Endothelial cell of umbilical vein (primary cell): ENCODE results near the gene KLHL36. TPM values are rescaled to one million over a fixed set of nuclear protein-coding genes. Genes with fewer than 3 reads are reported as not detected.

ENCODE experiments used
- BruUV-seq: library from RNA; stranded (reverse); fragments of 400-500 nt; replicated peaks from 2 replicates; lab custom pipeline; 2021; lab: Mats Ljungman, UMichigan
- CTCF ChIA-PET: fragments of 300-600, 350-600 bp; sonication (Branson Sonifier 250); formaldehyde crosslinking; loops from one replicate; lab custom pipeline; 2021; ENCODE audit warnings: antibody characterized with exemption, inconsistent platforms; lab: Charles Lee
- POLR2A ChIA-PET: fragments of 300-600, 350-600 bp; sonication (Branson Sonifier 250); formaldehyde crosslinking; loops from one replicate; lab custom pipeline; 2021; ENCODE audit warnings: antibody characterized with exemption, inconsistent platforms; lab: Charles Lee
- DNase-seq: peaks from one replicate; pipeline ENCODE4 v3.0.0-alpha.2; 2011; ENCODE audit warnings: low read depth, low spot score
- FAIRE-seq: peaks from 2 replicates; lab custom pipeline; 2011; peaks lifted over from hg19 to GRCh38; lab: Jason Lieb, UNC
- H2AFZ ChIP-seq: 2 replicates; pipeline ENCODE4 v1.6.0; 2012; ENCODE audit warnings: low read depth, low read length, control low read depth, inconsistent platforms
- H3K27ac ChIP-seq: 2 replicates; pipeline ENCODE4 v1.5.1; 2011; ENCODE audit warnings: low read depth, mild to moderate bottlenecking, control low read depth, low read length, moderate library complexity; ENCODE audit not compliant: insufficient read depth
- H3K27me3 ChIP-seq, 2 experiments: 2 replicates each; pipeline versions ENCODE4 v1.6.0 to v1.6.1; 2011; ENCODE audit warnings: low read length in 2 of 2, mixed read lengths in 1 of 2; ENCODE audit not compliant: control insufficient read depth in 2 of 2, insufficient read depth in 2 of 2
- H3K36me3 ChIP-seq, 2 experiments: 2 replicates in 1 of 2; 3 replicates in 1 of 2; pipeline ENCODE4 v1.5.1; 2011; ENCODE audit warnings: low read length in 2 of 2, mild to moderate bottlenecking in 1 of 2, moderate library complexity in 1 of 2; ENCODE audit not compliant: control insufficient read depth in 2 of 2, insufficient read depth in 2 of 2; ENCODE audit errors: extremely low read depth in 1 of 2
- H3K4me1 ChIP-seq: 3 replicates; pipeline ENCODE4 v1.5.1; 2011; ENCODE audit warnings: mild to moderate bottlenecking, low read length; ENCODE audit not compliant: control insufficient read depth, insufficient read depth; ENCODE audit errors: extremely low read depth
- H3K4me2 ChIP-seq: 2 replicates; pipeline ENCODE4 v1.6.1; 2011; ENCODE audit warnings: low read length, control low read depth, mixed read lengths; ENCODE audit not compliant: insufficient read depth
- H3K4me3 ChIP-seq, 3 experiments: fragments of 200-600 bp in 1 of 3; sonication (generic), shearing (Covaris generic) in 1 of 3; replicated peaks in 1 of 3; 2 replicates each; pipeline ENCODE4 v1.5.1; 2011 to 2016; ENCODE audit warnings: control low read depth in 3 of 3, low read length in 3 of 3, mild to moderate bottlenecking in 2 of 3, inconsistent platforms in 1 of 3, low read depth in 1 of 3, moderate library complexity in 1 of 3; ENCODE audit not compliant: insufficient read depth in 1 of 3
- H3K79me2 ChIP-seq: 2 replicates; pipeline ENCODE4 v1.6.0; 2012; ENCODE audit warnings: low read length, inconsistent platforms; ENCODE audit not compliant: control insufficient read depth, insufficient read depth
- H3K9ac ChIP-seq: replicated peaks from 2 replicates; pipeline ENCODE3; 2011; ENCODE audit warnings: low read length, control low read depth; ENCODE audit not compliant: insufficient read depth; ENCODE audit errors: extremely low read depth
- H3K9me1 ChIP-seq: replicated peaks from 3 replicates; pipeline ENCODE4 v1.6.0; 2011; ENCODE audit warnings: mild to moderate bottlenecking, low read length; ENCODE audit not compliant: control insufficient read depth, insufficient read depth; ENCODE audit errors: extremely low read depth
- H3K9me3 ChIP-seq: replicated peaks from 2 replicates; pipeline ENCODE4 v1.5.1; 2012; ENCODE audit warnings: low read length, inconsistent platforms; ENCODE audit not compliant: control insufficient read depth, insufficient read depth
- H4K20me1 ChIP-seq: replicated peaks from 2 replicates; pipeline ENCODE3; 2011; ENCODE audit warnings: mild to moderate bottlenecking, low read length; ENCODE audit not compliant: control insufficient read depth, insufficient read depth; ENCODE audit errors: extremely low read depth
- EZH2 ChIP-seq: IDR thresholded peaks from 2 replicates; pipeline ENCODE4 v1.6.1; 2012; ENCODE audit warnings: borderline replicate concordance, low read depth, mild to moderate bottlenecking, moderate library complexity, low read length, inconsistent platforms; ENCODE audit not compliant: severe bottlenecking
- FOS ChIP-seq: IDR thresholded peaks from 2 replicates; pipeline ENCODE4 v1.6.1; 2011; ENCODE audit warnings: mild to moderate bottlenecking, low read length, moderate library complexity, borderline replicate concordance; ENCODE audit not compliant: insufficient read depth
- GATA2 ChIP-seq: IDR thresholded peaks from 2 replicates; pipeline ENCODE4 v1.7.0; 2011; ENCODE audit warnings: low read depth, mild to moderate bottlenecking, moderate library complexity, mixed read lengths, low read length; ENCODE audit not compliant: insufficient read length, insufficient read depth
- JUN ChIP-seq: IDR thresholded peaks from 2 replicates; pipeline ENCODE4 v1.6.1; 2011; ENCODE audit warnings: borderline replicate concordance, low read depth; ENCODE audit not compliant: insufficient read length, insufficient read depth
- MYC ChIP-seq: IDR thresholded peaks from one replicate; pipeline ENCODE4 v1.6.1; 2011; ENCODE audit warnings: mild to moderate bottlenecking, low read depth, low read length
- POLR2A ChIP-seq: IDR thresholded peaks from 2 replicates; pipeline ENCODE4 v1.6.1; 2012; ENCODE audit warnings: low read depth, mild to moderate bottlenecking, control low read depth, low read length
- POLR2AphosphoS5 ChIP-seq: IDR thresholded peaks from 2 replicates; pipeline ENCODE4 v1.6.1; 2012; ENCODE audit warnings: low read depth, mild to moderate bottlenecking, control low read depth, low read length, moderate library complexity; ENCODE audit not compliant: insufficient read depth
- dilution Hi-C: fragments of 300-500 bp; cut with MboI; formaldehyde crosslinking; loops from one replicate; pipeline ENCODE4 v1.15.0; 2019; ENCODE audit warnings: low sequenced_read_pairs; ENCODE audit not compliant: extremely low pct_ligation_motif_present
- intact Hi-C: fragments of 100-400 bp; cut with micrococcal nuclease; formaldehyde crosslinking; loops from one replicate; pipeline ENCODE4 v1.10.0; 2022
- polyA plus RNA-seq, 4 experiments: library from polyadenylated mRNA; depleted of rRNA in 3 of 4; stranded (reverse) in 3 of 4; unstranded in 1 of 4; fragments of >200 nt; gene quantifications; 2 replicates each; pipeline versions ENCODE4 v1.2.1 to v1.2.3, GENCODE V29; 2011 to 2012; ENCODE audit warnings: missing spikeins in 1 of 4
- total RNA-seq: library from RNA; stranded (reverse); gene quantifications from 2 replicates; pipeline ENCODE4 v1.2.3, GENCODE V29; 2021
- TF ChIP-seq, protein P1 (sequence below), 2 donors: IDR thresholded peaks; 1 replicate in 1 of 2; 2 replicates in 1 of 2; pipeline ENCODE4 v1.5.1; 2011; ENCODE audit warnings: low read length in 2 of 2, mild to moderate bottlenecking in 2 of 2, moderate library complexity in 2 of 2, control low read depth in 1 of 2, inconsistent platforms in 1 of 2, low read depth in 1 of 2; ENCODE audit not compliant: insufficient read depth in 1 of 2; ENCODE audit errors: extremely low read depth in 1 of 2
- TF ChIP-seq, protein P2 (sequence below): IDR thresholded peaks from 2 replicates; pipeline ENCODE4 v1.6.1; 2011; ENCODE audit not compliant: insufficient read depth, insufficient read length

KLHL36 gene
- total and polyA plus RNA-seq, 2 donors (not counting 3 experiments of a cell fraction or from before 2014, with no cell fraction given) = 31.3 to 38.8 TPM

DNA sequence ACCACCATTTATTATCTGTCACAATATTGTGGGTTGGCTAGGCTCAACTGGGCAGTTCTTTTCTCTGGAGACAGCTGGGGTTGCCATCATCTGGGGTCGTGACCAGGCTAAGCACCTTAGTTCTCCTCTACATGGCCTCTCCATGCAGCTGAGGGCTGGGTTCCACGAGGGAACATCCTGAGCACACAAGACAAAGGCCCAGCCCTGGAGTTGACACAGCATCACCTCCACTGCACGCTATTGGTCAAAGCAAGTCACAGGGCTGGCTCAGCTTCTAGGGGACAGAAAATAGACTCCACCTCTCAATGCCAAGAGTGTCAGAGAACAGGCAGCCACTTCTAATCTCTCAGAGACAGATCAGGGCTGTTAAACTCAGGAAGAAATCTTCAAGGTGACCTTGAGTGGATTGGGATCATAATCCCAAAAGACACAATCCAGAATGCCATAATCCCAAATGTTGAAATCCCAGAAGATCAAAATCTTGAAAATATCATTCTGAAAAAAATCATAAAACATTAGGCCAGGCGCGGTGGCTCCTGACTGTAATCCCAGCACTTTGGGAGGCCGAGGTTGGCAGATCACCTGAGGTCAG lies 38.5 kb downstream of the KLHL36 start:
- H3K27me3 ChIP-seq = peaks cover 3% of the 10 kb centered on the region in 2 experiments
- no peaks in the 10 kb centered on the region for H3K36me3 ChIP-seq
- peaks cover 8% of the 10 kb centered on the region for H3K4me1 ChIP-seq
- ChIA-PET CTCF (interaction anchor here (1.1 to 2.2 kb wide), 4 partner anchors 14 to 39 kb away, joined by 3 to 9 read pairs (median 6); no protein-coding TSS in a partner anchor), POLR2A (no interaction called here)
- H3K79me2 ChIP-seq = no peaks in the 10 kb centered on the region
- no peak overlapping the region for H3K4me3 ChIP-seq
- no peak overlapping the region for H2AFZ ChIP-seq
- intact Hi-C loops = no loop called here
- H3K9ac ChIP-seq = no peak overlapping the region
- no peaks in the 10 kb centered on the region for H3K9me1 ChIP-seq
- TF ChIP-seq POLR2A (no peak), FOS (no peak), MYC (no peak), EZH2 (no peak), JUN (no peak), POLR2AphosphoS5 (no peak), GATA2 (no peak)
- TF ChIP-seq, protein P1, sequence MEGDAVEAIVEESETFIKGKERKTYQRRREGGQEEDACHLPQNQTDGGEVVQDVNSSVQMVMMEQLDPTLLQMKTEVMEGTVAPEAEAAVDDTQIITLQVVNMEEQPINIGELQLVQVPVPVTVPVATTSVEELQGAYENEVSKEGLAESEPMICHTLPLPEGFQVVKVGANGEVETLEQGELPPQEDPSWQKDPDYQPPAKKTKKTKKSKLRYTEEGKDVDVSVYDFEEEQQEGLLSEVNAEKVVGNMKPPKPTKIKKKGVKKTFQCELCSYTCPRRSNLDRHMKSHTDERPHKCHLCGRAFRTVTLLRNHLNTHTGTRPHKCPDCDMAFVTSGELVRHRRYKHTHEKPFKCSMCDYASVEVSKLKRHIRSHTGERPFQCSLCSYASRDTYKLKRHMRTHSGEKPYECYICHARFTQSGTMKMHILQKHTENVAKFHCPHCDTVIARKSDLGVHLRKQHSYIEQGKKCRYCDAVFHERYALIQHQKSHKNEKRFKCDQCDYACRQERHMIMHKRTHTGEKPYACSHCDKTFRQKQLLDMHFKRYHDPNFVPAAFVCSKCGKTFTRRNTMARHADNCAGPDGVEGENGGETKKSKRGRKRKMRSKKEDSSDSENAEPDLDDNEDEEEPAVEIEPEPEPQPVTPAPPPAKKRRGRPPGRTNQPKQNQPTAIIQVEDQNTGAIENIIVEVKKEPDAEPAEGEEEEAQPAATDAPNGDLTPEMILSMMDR (IDR thresholded peaks at IDR 0.05; ENCODE audit: extremely low read depth in 1 of 2, insufficient read depth in 1 of 2, low read depth in 1 of 2, low read length in 2 of 2) = no peak
- TF ChIP-seq, protein P2, sequence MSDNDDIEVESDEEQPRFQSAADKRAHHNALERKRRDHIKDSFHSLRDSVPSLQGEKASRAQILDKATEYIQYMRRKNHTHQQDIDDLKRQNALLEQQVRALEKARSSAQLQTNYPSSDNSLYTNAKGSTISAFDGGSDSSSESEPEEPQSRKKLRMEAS = no peak
- no peaks in the 10 kb centered on the region for H3K9me3 ChIP-seq
- no TSS peak for BruUV-seq
- FAIRE-seq = no peak
- H3K27ac ChIP-seq = no peak overlapping the region
- no peak overlapping the region for H3K4me2 ChIP-seq
- no peaks in the 10 kb centered on the region for H4K20me1 ChIP-seq
- dilution Hi-C loops = no loop called here
- no peak for DNase-seq
